G401.6 (cell line): Measurements from ENCODE around the gene IFT52.
"Not testable (repeated sequence)": the region's sequence is repeated elsewhere in the genome, so short reads cannot be mapped to it uniquely, and the experiment has no call there.

Experiments used
- FAIRE-seq: peaks from 2 replicates; lab custom pipeline; 2012; peaks lifted over from hg19 to GRCh38; lab: Jason Lieb, UNC

The IFT52 gene

GRCh38 chr20:43651650-43652184 lies 61.0 kb downstream of the IFT52 start:
- FAIRE-seq = not testable (repeated sequence)

- no peak for FAIRE-seq
These were observed 63.2 kb downstream of the IFT52 start for GRCh38 chr20:43653966-43654365.

- FAIRE-seq = not testable (repeated sequence)
These were observed 64.4 kb downstream of the IFT52 start for GRCh38 chr20:43655176-43655575.

GRCh38 chr20:43655937-43656336 lies 65.2 kb downstream of the IFT52 start:
- FAIRE-seq = no peak

- FAIRE-seq = no peak
These were observed 67.5 kb downstream of the IFT52 start for GRCh38 chr20:43658069-43658722.

- no peak for FAIRE-seq
These were observed 68.1 kb downstream of the IFT52 start for GRCh38 chr20:43658723-43659419.

- FAIRE-seq = no peak
These were observed 72.4 kb downstream of the IFT52 start for GRCh38 chr20:43662943-43663655.

GRCh38 chr20:43665466-43666176 lies 74.9 kb downstream of the IFT52 start:
- FAIRE-seq = no peak

GRCh38 chr20:43666376-43667328 lies 75.9 kb downstream of the IFT52 start, which contains the start of gene MYBL2:
Gene MYBL2, plus strand, starts transcription at chr20:43667114. Its CDS starts 170 bp downstream, at chr20:43667284.
- no peak for FAIRE-seq

GRCh38 chr20:43667341-43668132 lies 76.8 kb downstream of the IFT52 start:
- FAIRE-seq = no peak

GRCh38 chr20:43669332-43669731 lies 78.6 kb downstream of the IFT52 start:
- no peak for FAIRE-seq

- no peak for FAIRE-seq
These were observed 79.7 kb downstream of the IFT52 start for GRCh38 chr20:43670423-43670822.

GRCh38 chr20:43676368-43676767 lies 85.6 kb downstream of the IFT52 start:
- FAIRE-seq = no peak

- FAIRE-seq = no peak
These were observed 90.2 kb downstream of the IFT52 start for GRCh38 chr20:43680981-43681380.

- no peak for FAIRE-seq
These were observed 90.8 kb downstream of the IFT52 start for GRCh38 chr20:43681468-43681942.

- FAIRE-seq = no peak
These were observed 91.3 kb downstream of the IFT52 start for GRCh38 chr20:43681991-43682410.

GRCh38 chr20:43682446-43682845 lies 91.7 kb downstream of the IFT52 start:
- FAIRE-seq = no peak

GRCh38 chr20:43686820-43687219 lies 96.1 kb downstream of the IFT52 start:
- FAIRE-seq = no peak

GRCh38 chr20:43689165-43689564 lies 98.4 kb downstream of the IFT52 start:
- no peak for FAIRE-seq
